A549 (cell line): ENCODE measurements around the gene ZFYVE28.

Source experiments
- CEBPB ChIP-seq, 2 experiments: fragments of >200 bp in 1 of 2; sonication (Bioruptor Twin) in 1 of 2; formaldehyde crosslinking in 1 of 2; IDR thresholded peaks; 2 replicates each; pipeline ENCODE4 v1.6.1; 2012 to 2016
- POLR2A ChIP-seq: IDR thresholded peaks from 2 replicates; pipeline ENCODE4 v1.6.1; 2012; ENCODE audit warnings: mild to moderate bottlenecking, low read length
- SMC3 ChIP-seq: fragments of >200 bp; sonication (Bioruptor Twin); formaldehyde crosslinking; IDR thresholded peaks from 3 replicates; pipeline ENCODE4 v1.6.1; 2018; ENCODE audit warnings: inconsistent platforms
- TF ChIP-seq, protein P1 (sequence below): fragments of 200-600 bp; sonication (generic); IDR thresholded peaks from 2 replicates; pipeline ENCODE4 v1.6.1; 2016; ENCODE audit warnings: antibody characterized with exemption, mild to moderate bottlenecking, moderate library complexity
- TF ChIP-seq, protein P2 (sequence below): fragments of >200 bp; sonication (Bioruptor Twin); formaldehyde crosslinking; IDR thresholded peaks from 3 replicates; pipeline ENCODE4 v1.5.1; 2016

DNA sequence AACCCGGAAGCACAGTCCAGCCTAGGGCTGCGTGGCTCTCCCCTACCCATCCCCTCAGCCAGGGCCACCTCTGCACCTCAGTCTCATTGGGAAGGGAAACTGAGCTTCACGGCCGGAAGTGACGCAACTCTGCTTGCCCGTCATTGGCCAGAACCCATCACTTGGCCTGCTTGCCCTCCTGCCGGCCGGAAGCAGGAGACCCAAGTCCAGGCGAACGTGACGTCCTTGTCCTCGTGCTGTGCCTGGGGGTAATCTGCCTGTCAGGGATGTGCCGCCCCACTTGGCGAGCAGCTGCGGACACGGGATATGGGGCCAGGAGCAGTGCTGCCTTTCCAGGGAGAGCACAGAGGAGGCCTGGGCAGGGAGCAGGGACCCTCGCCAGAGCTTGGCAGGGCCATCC, 31.2 kb downstream of the ZFYVE28 start:
- TF ChIP-seq CEBPB (IDR thresholded peaks at IDR 0.05) (no peak), SMC3 (no peak), POLR2A (no peak)
- TF ChIP-seq, protein P1, sequence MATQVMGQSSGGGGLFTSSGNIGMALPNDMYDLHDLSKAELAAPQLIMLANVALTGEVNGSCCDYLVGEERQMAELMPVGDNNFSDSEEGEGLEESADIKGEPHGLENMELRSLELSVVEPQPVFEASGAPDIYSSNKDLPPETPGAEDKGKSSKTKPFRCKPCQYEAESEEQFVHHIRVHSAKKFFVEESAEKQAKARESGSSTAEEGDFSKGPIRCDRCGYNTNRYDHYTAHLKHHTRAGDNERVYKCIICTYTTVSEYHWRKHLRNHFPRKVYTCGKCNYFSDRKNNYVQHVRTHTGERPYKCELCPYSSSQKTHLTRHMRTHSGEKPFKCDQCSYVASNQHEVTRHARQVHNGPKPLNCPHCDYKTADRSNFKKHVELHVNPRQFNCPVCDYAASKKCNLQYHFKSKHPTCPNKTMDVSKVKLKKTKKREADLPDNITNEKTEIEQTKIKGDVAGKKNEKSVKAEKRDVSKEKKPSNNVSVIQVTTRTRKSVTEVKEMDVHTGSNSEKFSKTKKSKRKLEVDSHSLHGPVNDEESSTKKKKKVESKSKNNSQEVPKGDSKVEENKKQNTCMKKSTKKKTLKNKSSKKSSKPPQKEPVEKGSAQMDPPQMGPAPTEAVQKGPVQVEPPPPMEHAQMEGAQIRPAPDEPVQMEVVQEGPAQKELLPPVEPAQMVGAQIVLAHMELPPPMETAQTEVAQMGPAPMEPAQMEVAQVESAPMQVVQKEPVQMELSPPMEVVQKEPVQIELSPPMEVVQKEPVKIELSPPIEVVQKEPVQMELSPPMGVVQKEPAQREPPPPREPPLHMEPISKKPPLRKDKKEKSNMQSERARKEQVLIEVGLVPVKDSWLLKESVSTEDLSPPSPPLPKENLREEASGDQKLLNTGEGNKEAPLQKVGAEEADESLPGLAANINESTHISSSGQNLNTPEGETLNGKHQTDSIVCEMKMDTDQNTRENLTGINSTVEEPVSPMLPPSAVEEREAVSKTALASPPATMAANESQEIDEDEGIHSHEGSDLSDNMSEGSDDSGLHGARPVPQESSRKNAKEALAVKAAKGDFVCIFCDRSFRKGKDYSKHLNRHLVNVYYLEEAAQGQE, result no peak
- TF ChIP-seq, protein P2, sequence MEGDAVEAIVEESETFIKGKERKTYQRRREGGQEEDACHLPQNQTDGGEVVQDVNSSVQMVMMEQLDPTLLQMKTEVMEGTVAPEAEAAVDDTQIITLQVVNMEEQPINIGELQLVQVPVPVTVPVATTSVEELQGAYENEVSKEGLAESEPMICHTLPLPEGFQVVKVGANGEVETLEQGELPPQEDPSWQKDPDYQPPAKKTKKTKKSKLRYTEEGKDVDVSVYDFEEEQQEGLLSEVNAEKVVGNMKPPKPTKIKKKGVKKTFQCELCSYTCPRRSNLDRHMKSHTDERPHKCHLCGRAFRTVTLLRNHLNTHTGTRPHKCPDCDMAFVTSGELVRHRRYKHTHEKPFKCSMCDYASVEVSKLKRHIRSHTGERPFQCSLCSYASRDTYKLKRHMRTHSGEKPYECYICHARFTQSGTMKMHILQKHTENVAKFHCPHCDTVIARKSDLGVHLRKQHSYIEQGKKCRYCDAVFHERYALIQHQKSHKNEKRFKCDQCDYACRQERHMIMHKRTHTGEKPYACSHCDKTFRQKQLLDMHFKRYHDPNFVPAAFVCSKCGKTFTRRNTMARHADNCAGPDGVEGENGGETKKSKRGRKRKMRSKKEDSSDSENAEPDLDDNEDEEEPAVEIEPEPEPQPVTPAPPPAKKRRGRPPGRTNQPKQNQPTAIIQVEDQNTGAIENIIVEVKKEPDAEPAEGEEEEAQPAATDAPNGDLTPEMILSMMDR, result no peak
